CD4-positive, alpha-beta memory T cell (primary cell): ENCODE results near the gene EPHA10. TPM values are rescaled to one million over a fixed set of nuclear protein-coding genes. Genes with fewer than 3 reads are reported as not detected.

Experiments used
- CTCF ChIA-PET: fragments of 350-600 bp; sonication (Branson Sonifier 250); formaldehyde crosslinking; loops from one replicate; lab custom pipeline; 2021; ENCODE audit warnings: inconsistent platforms; ENCODE audit not compliant: partially characterized antibody; lab: Charles Lee
- POLR2A ChIA-PET: fragments of 350-600 bp; sonication (Branson Sonifier 250); formaldehyde crosslinking; loops from one replicate; lab custom pipeline; 2021; ENCODE audit not compliant: partially characterized antibody; lab: Charles Lee
- DNase-seq, 5 donors: peaks; one replicate each; pipeline versions ENCODE4 v3.0.0 to v3.0.0-alpha.2; 2020 to 2022; ENCODE audit warnings: mixed read lengths in 1 of 5
- H3K27ac ChIP-seq: one replicate; pipeline ENCODE4 v1.7.0; 2013; ENCODE audit warnings: low read depth, low read length
- H3K27me3 ChIP-seq: 2 replicates; pipeline ENCODE4 v1.7.0; 2013; ENCODE audit warnings: mild to moderate bottlenecking, low read length, moderate library complexity; ENCODE audit not compliant: insufficient read depth
- H3K36me3 ChIP-seq: 2 replicates; pipeline ENCODE4 v1.7.0; 2013; ENCODE audit warnings: mild to moderate bottlenecking, low read length, moderate library complexity; ENCODE audit not compliant: insufficient read depth
- H3K4me1 ChIP-seq: 2 replicates; pipeline ENCODE4 v1.7.0; 2013; ENCODE audit warnings: mild to moderate bottlenecking, low read length, moderate library complexity; ENCODE audit not compliant: insufficient read depth
- H3K4me3 ChIP-seq, 2 donors: one replicate each; pipeline ENCODE4 v1.7.0; 2013; ENCODE audit warnings: low read length in 2 of 2, mild to moderate bottlenecking in 1 of 2
- H3K9me3 ChIP-seq, 2 donors: one replicate each; pipeline ENCODE4 v1.7.0; 2013; ENCODE audit warnings: low read length in 2 of 2, control low read depth in 1 of 2; ENCODE audit not compliant: control insufficient read depth in 1 of 2
- H3K27ac Mint-ChIP-seq, 7 donors: one replicate each; pipeline ENCODE4 v1.8.0; 2020 to 2021; ENCODE audit warnings: mixed read lengths in 7 of 7, mild to moderate bottlenecking in 6 of 7, inconsistent platforms in 3 of 7, moderate library complexity in 3 of 7
- H3K27me3 Mint-ChIP-seq, 2 donors: one replicate each; pipeline ENCODE4 v1.8.0; 2020 to 2021; ENCODE audit warnings: mixed read lengths in 2 of 2
- H3K36me3 Mint-ChIP-seq, 2 donors: one replicate each; pipeline ENCODE4 v1.8.0; 2020 to 2021; ENCODE audit warnings: mixed read lengths in 2 of 2, inconsistent platforms in 1 of 2, mild to moderate bottlenecking in 1 of 2
- H3K4me1 Mint-ChIP-seq, 4 donors: one replicate each; pipeline ENCODE4 v1.8.0; 2020 to 2021; ENCODE audit warnings: mixed read lengths in 4 of 4, mild to moderate bottlenecking in 1 of 4
- H3K4me3 Mint-ChIP-seq, 8 donors: one replicate each; pipeline ENCODE4 v1.8.0; 2020 to 2021; ENCODE audit warnings: mixed read lengths in 8 of 8, mild to moderate bottlenecking in 7 of 8, moderate library complexity in 6 of 8, inconsistent platforms in 3 of 8
- H3K9me3 Mint-ChIP-seq, 8 donors: one replicate each; pipeline ENCODE4 v1.8.0; 2020 to 2021; ENCODE audit warnings: mixed read lengths in 8 of 8, mild to moderate bottlenecking in 5 of 8, inconsistent platforms in 3 of 8, moderate library complexity in 1 of 8
- intact Hi-C: fragments of 100-400 bp; cut with micrococcal nuclease; formaldehyde crosslinking; loops from one replicate; pipeline ENCODE4 v1.15.1; 2023
- polyA plus RNA-seq, 2 donors: library from polyadenylated mRNA; unstranded; fragments of 300-500 nt; fragmentation: Illumina TruSeq; gene quantifications; one replicate each; pipeline ENCODE4 v1.2.3, GENCODE V29; 2021
- total RNA-seq, 2 experiments: library from RNA; stranded (reverse); gene quantifications; one replicate each; pipeline ENCODE4 v1.2.3, GENCODE V29; 2021

EPHA10 gene
- total and polyA plus RNA-seq, 4 experiments from 2014 or later: 0.36 TPM; not detected in 3

GRCh38 chr1:37724575-37724974, 40.3 kb downstream of the EPHA10 start:
- H3K27ac ChIP-seq: no peak overlapping the region
- ChIA-PET POLR2A (no interaction called here), CTCF (no interaction called here)
- DNase-seq: no peak
- Mint-ChIP-seq H3K4me3 (no peak overlapping the region), H3K27me3 (peaks cover 8 to 12% of the 10 kb centered on the region in 2 donors), H3K4me1 (no peaks in the 10 kb centered on the region), H3K9me3 (peaks cover 0 to 1% (median 0%) of the 10 kb centered on the region in 8 donors), H3K27ac (no peak overlapping the region), H3K36me3 (no peaks in the 10 kb centered on the region)
- no peaks in the 10 kb centered on the region for H3K36me3 ChIP-seq
- H3K4me1 ChIP-seq: no peaks in the 10 kb centered on the region
- no peak overlapping the region for H3K4me3 ChIP-seq
- intact Hi-C loops: no loop called here
- H3K27me3 ChIP-seq: no peaks in the 10 kb centered on the region
- H3K9me3 ChIP-seq: no peaks in the 10 kb centered on the region

- Mint-ChIP-seq H3K4me1 (no peaks in the 10 kb centered on the region), H3K27me3 (peaks cover 10 to 13% of the 10 kb centered on the region in 2 donors), H3K27ac (no peak overlapping the region), H3K9me3 (peaks cover 0 to 1% (median 0%) of the 10 kb centered on the region in 8 donors), H3K4me3 (no peak overlapping the region), H3K36me3 (no peaks in the 10 kb centered on the region)
- ChIA-PET POLR2A (no interaction called here), CTCF (no interaction called here)
- Histone ChIP-seq H3K27me3 (no peaks in the 10 kb centered on the region), H3K27ac (no peak overlapping the region), H3K36me3 (no peaks in the 10 kb centered on the region), H3K9me3 (no peaks in the 10 kb centered on the region), H3K4me3 (no peak overlapping the region), H3K4me1 (no peaks in the 10 kb centered on the region)
- no peak for DNase-seq
- intact Hi-C loops: no loop called here
Measured at GRCh38 chr1:37723390-37724078, 41.4 kb downstream of the EPHA10 start.

- H3K27ac Mint-ChIP-seq: no peak overlapping the region
- Histone ChIP-seq H3K4me1 (no peaks in the 10 kb centered on the region), H3K4me3 (no peak overlapping the region), H3K36me3 (no peaks in the 10 kb centered on the region), H3K9me3 (no peaks in the 10 kb centered on the region), H3K27me3 (no peaks in the 10 kb centered on the region), H3K27ac (no peak overlapping the region)
- peaks cover 8 to 12% of the 10 kb centered on the region in 2 donors for H3K27me3 Mint-ChIP-seq
- H3K4me1 Mint-ChIP-seq: no peaks in the 10 kb centered on the region
- POLR2A ChIA-PET: no interaction called here
- H3K9me3 Mint-ChIP-seq: peaks cover 0 to 1% (median 0%) of the 10 kb centered on the region in 8 donors
- CTCF ChIA-PET: no interaction called here
- no peaks in the 10 kb centered on the region for H3K36me3 Mint-ChIP-seq
- intact Hi-C loops: no loop called here
- no peak for DNase-seq
- H3K4me3 Mint-ChIP-seq: no peak overlapping the region
Measured at GRCh38 chr1:37723072-37723389, 41.9 kb downstream of the EPHA10 start.

- H3K27me3 ChIP-seq: no peaks in the 10 kb centered on the region
- H3K4me3 Mint-ChIP-seq: no peak overlapping the region
- H3K27ac Mint-ChIP-seq: no peak overlapping the region
- H3K4me1 ChIP-seq: no peaks in the 10 kb centered on the region
- H3K9me3 Mint-ChIP-seq: peaks cover 0 to 1% (median 0%) of the 10 kb centered on the region in 8 donors
- POLR2A ChIA-PET: no interaction called here
- no peaks in the 10 kb centered on the region for H3K36me3 Mint-ChIP-seq
- no peak overlapping the region for H3K27ac ChIP-seq
- peaks cover 8 to 11% of the 10 kb centered on the region in 2 donors for H3K27me3 Mint-ChIP-seq
- intact Hi-C loops: no loop called here
- H3K4me3 ChIP-seq: no peak overlapping the region
- CTCF ChIA-PET: no interaction called here
- no peaks in the 10 kb centered on the region for H3K4me1 Mint-ChIP-seq
- DNase-seq: no peak
- no peaks in the 10 kb centered on the region for H3K9me3 ChIP-seq
- no peaks in the 10 kb centered on the region for H3K36me3 ChIP-seq
Measured at GRCh38 chr1:37722181-37723071, 42.5 kb downstream of the EPHA10 start.

GRCh38 chr1:37721565-37721964, 43.4 kb downstream of the EPHA10 start:
- no peaks in the 10 kb centered on the region for H3K9me3 ChIP-seq
- no peaks in the 10 kb centered on the region for H3K27me3 ChIP-seq
- peaks cover 8 to 10% of the 10 kb centered on the region in 2 donors for H3K27me3 Mint-ChIP-seq
- H3K4me1 ChIP-seq: no peaks in the 10 kb centered on the region
- no peak overlapping the region for H3K27ac Mint-ChIP-seq
- no peak overlapping the region for H3K4me3 Mint-ChIP-seq
- ChIA-PET POLR2A (no interaction called here), CTCF (no interaction called here)
- DNase-seq: no peak
- H3K27ac ChIP-seq: no peak overlapping the region
- H3K36me3 Mint-ChIP-seq: no peaks in the 10 kb centered on the region
- no peak overlapping the region for H3K4me3 ChIP-seq
- H3K36me3 ChIP-seq: no peaks in the 10 kb centered on the region
- intact Hi-C loops: no loop called here
- H3K9me3 Mint-ChIP-seq: peaks cover 0 to 1% (median 0%) of the 10 kb centered on the region in 8 donors
- no peaks in the 10 kb centered on the region for H3K4me1 Mint-ChIP-seq

GRCh38 chr1:37720231-37721130, 44.4 kb downstream of the EPHA10 start:
- Mint-ChIP-seq H3K4me3 (no peak overlapping the region), H3K36me3 (no peaks in the 10 kb centered on the region), H3K27me3 (peaks cover 6 to 8% of the 10 kb centered on the region in 2 donors), H3K27ac (no peak overlapping the region), H3K9me3 (peaks cover 0 to 1% (median 0%) of the 10 kb centered on the region in 8 donors), H3K4me1 (no peaks in the 10 kb centered on the region)
- Histone ChIP-seq H3K4me1 (no peaks in the 10 kb centered on the region), H3K9me3 (no peaks in the 10 kb centered on the region), H3K36me3 (no peaks in the 10 kb centered on the region), H3K27ac (no peak overlapping the region), H3K27me3 (no peaks in the 10 kb centered on the region), H3K4me3 (no peak overlapping the region)
- intact Hi-C loops: no loop called here
- POLR2A ChIA-PET: no interaction called here
- CTCF ChIA-PET: no interaction called here
- no peak for DNase-seq
